ENCODE results near the gene HRCT1. TPM values are rescaled to one million over a fixed set of nuclear protein-coding genes. Genes with fewer than 3 reads are reported as not detected.
A peak's percentile ranks its signal among the peaks of the same experiment; 100 is the strongest.

The HRCT1 gene
- total and polyA plus RNA-seq, 2 donors (not counting 1 experiment from before 2014, with no cell fraction given) = not detected

DNA sequence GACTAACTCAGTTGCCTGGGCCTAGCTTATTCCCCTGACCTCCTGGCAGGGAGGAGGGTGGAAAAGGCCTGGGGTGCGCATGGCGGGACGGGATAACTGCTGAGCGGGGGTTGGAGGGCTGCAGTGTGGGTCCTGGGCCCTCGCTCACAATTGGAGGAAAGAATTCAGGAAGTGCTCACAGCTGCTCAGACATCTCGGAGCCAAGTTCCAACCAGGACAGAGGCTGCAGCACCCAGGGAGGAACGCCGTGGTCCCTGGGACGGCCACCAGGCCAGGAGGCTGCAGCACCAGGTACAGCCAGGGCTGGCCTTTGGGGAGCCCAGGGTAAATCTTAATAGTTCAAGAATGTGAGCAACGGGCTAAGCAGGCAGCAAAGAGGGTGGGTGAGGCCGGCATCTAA lies 3.3 kb downstream of the HRCT1 start, which contains the start of gene SPAAR:
TSS of gene SPAAR (plus strand) at position 217 of the 400 bp plus-strand sequence. CDS start 974 bp downstream, outside the sequence.
- H3K4me3 ChIP-seq (ENCODE audit: control extremely low read depth in 1 of 5, extremely low read depth in 1 of 5, insufficient read depth in 1 of 5, low read depth in 2 of 5, low read length in 4 of 5) = no peak within 1 kb of the TSS
- no peak within 1 kb of the TSS for H3K4me2 ChIP-seq (replicated peaks; ENCODE audit: low read depth, low read length, poor library complexity, severe bottlenecking)
- no peak within 1 kb of the TSS for H3K4me3 Mint-ChIP-seq

More for the DNA sequence above, 3.3 kb downstream of the HRCT1 start, which contains the start of gene SPAAR:
- peaks cover 21% of the 10 kb centered on the region for H3K27me3 Mint-ChIP-seq
- Histone ChIP-seq H3K79me2 (ENCODE audit: control insufficient read depth, insufficient read depth, low read length) (no peaks in the 10 kb centered on the region), H3K27me3 (replicated peaks in 1 of 4; ENCODE audit: control extremely low read depth in 1 of 4, control insufficient read depth in 3 of 4, insufficient read depth in 4 of 4, low read length in 3 of 4) (peaks cover 0 to 13% (median 3%) of the 10 kb centered on the region in 4 experiments), H3K27ac (ENCODE audit: low read length in 2 of 2) (no peak within 1 kb of the TSS), H2AFZ (ENCODE audit: insufficient read depth, low read depth, low read length, poor library complexity, severe bottlenecking) (no peak within 1 kb of the TSS), H3K4me1 (ENCODE audit: control insufficient read depth in 2 of 2, insufficient read depth in 2 of 2, low read length in 2 of 2) (peaks cover 4 to 7% of the 10 kb centered on the region in 2 donors), H3K36me3 (replicated peaks in 1 of 2; ENCODE audit: control extremely low read depth in 1 of 2, control insufficient read depth in 1 of 2, extremely low read depth in 1 of 2, insufficient read depth in 2 of 2, low read length in 1 of 2) (no peaks in the 10 kb centered on the region), H3K9ac (ENCODE audit: low read length) (no peak within 1 kb of the TSS), H3K9me3 (ENCODE audit: control extremely low read depth in 1 of 3, control insufficient read depth in 2 of 3, insufficient read depth in 1 of 3, low read length in 2 of 3) (no peaks in the 10 kb centered on the region), H4K20me1 (ENCODE audit: control insufficient read depth, insufficient read depth, low read length, poor library complexity, severe bottlenecking) (no peaks in the 10 kb centered on the region)
- intact Hi-C loops (cut with micrococcal nuclease) = no loop called here
- ATAC-seq (ENCODE audit: low read depth) (no peak), DNase-seq (no peak)
- ChIA-PET POLR2A (no interaction called here), CTCF (interaction anchor here (0.6 kb wide), 1 partner anchor 129 kb away, joined by 3 read pairs; no protein-coding TSS in a partner anchor)
- peaks cover 7% of the 10 kb centered on the region for H3K4me1 Mint-ChIP-seq
- H3K27ac Mint-ChIP-seq = peak within 1 kb of the TSS; percentile 22
- WGBS (ENCODE audit: insufficient coverage) = 93% methylated on average over 6 of the region's 11 CpGs
- TF ChIP-seq, protein P1, sequence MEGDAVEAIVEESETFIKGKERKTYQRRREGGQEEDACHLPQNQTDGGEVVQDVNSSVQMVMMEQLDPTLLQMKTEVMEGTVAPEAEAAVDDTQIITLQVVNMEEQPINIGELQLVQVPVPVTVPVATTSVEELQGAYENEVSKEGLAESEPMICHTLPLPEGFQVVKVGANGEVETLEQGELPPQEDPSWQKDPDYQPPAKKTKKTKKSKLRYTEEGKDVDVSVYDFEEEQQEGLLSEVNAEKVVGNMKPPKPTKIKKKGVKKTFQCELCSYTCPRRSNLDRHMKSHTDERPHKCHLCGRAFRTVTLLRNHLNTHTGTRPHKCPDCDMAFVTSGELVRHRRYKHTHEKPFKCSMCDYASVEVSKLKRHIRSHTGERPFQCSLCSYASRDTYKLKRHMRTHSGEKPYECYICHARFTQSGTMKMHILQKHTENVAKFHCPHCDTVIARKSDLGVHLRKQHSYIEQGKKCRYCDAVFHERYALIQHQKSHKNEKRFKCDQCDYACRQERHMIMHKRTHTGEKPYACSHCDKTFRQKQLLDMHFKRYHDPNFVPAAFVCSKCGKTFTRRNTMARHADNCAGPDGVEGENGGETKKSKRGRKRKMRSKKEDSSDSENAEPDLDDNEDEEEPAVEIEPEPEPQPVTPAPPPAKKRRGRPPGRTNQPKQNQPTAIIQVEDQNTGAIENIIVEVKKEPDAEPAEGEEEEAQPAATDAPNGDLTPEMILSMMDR (IDR thresholded peaks at IDR 0.05) = no peak
- no peak for TF ChIP-seq EZH2 (IDR thresholded peaks at IDR 0.05; ENCODE audit: borderline replicate concordance, insufficient read depth, low read depth, low read length, poor library complexity, severe bottlenecking)
- H3K9me3 Mint-ChIP-seq (ENCODE audit: insufficient read depth) = no peaks in the 10 kb centered on the region
